ENCODE measurements around the gene TMEM221.

TMEM221 gene

GRCh38 chr19:17471410-17472125, 23.1 kb upstream of the TMEM221 start:
- no peak for DNase-seq

- peak; percentile 90 for DNase-seq
Measured at GRCh38 chr19:17470068-17470841, 21.8 kb upstream of the TMEM221 start, which contains the start of gene SLC27A1. Gene SLC27A1 (plus strand): TSS chr19:17470524. CDS start chr19:17470541, 17 bp downstream.

- peak; percentile 90 for DNase-seq
Measured at GRCh38 chr19:17469481-17470067, 21.1 kb upstream of the TMEM221 start.

- no peak for DNase-seq
Measured at GRCh38 chr19:17469092-17469480, 20.6 kb upstream of the TMEM221 start.

GRCh38 chr19:17468302-17469091, 20.0 kb upstream of the TMEM221 start:
- no peak for DNase-seq

- DNase-seq: no peak
Measured at GRCh38 chr19:17467471-17468301, 19.2 kb upstream of the TMEM221 start.

GRCh38 chr19:17466487-17466850, 18.0 kb upstream of the TMEM221 start:
- DNase-seq: no peak

GRCh38 chr19:17460372-17461230, 12.1 kb upstream of the TMEM221 start, which contains the start of gene NXNL1:
Gene NXNL1 (minus strand): TSS chr19:17460926. CDS start chr19:17460869, 57 bp downstream.
- DNase-seq: no peak

- DNase-seq: no peak
Measured at GRCh38 chr19:17458970-17459369, 10.5 kb upstream of the TMEM221 start.

GRCh38 chr19:17457616-17458015, 9.1 kb upstream of the TMEM221 start:
- no peak for DNase-seq

- no peak for DNase-seq
Measured at GRCh38 chr19:17456127-17456526, 7.7 kb upstream of the TMEM221 start.

- DNase-seq: no peak
Measured at GRCh38 chr19:17455308-17456123, 7.0 kb upstream of the TMEM221 start.

GRCh38 chr19:17454576-17455071, 6.2 kb upstream of the TMEM221 start:
- no peak for DNase-seq

GRCh38 chr19:17451820-17452219, 3.4 kb upstream of the TMEM221 start:
- DNase-seq: no peak

- no peak for DNase-seq
Measured at GRCh38 chr19:17450264-17451075, 2.0 kb upstream of the TMEM221 start.

GRCh38 chr19:17447704-17448130, 751 bp downstream of the TMEM221 start:
- no peak for DNase-seq

- no peak for DNase-seq
Measured at GRCh38 chr19:17445526-17446165, 2.8 kb downstream of the TMEM221 start.

- no peak for DNase-seq
Measured at GRCh38 chr19:17441241-17442021, 7.0 kb downstream of the TMEM221 start.

Measured in NCI-H526 treated with DMSO at 0.1 percent for 48 hours (cell line).